Breast epithelium (tissue), 4 donors: Measurements from ENCODE around the gene GLI2. TPM values are rescaled to one million over a fixed set of nuclear protein-coding genes. Genes with fewer than 3 reads are reported as not detected.

Experiments used
- DNase-seq, 2 donors: peaks; one replicate each; pipeline ENCODE4 v3.0.0-alpha.2; 2019; ENCODE audit warnings: low spot score in 2 of 2
- H3K27ac ChIP-seq, 2 donors: fragments of 200-600 bp; sonication (generic) in 1 of 2; one replicate each; pipeline ENCODE4 v1.5.1; 2016 to 2019; ENCODE audit warnings: mild to moderate bottlenecking in 1 of 2
- H3K27me3 ChIP-seq, 2 donors: fragments of 200-600 bp; sonication (generic) in 1 of 2; one replicate each; pipeline versions ENCODE4 v1.5.1 to v1.6.0; 2017 to 2019; ENCODE audit warnings: control low read depth in 1 of 2, mild to moderate bottlenecking in 1 of 2
- H3K36me3 ChIP-seq: fragments of 200-600 bp; one replicate; pipeline ENCODE4 v1.5.1; 2019
- H3K4me1 ChIP-seq, 2 donors: fragments of 200-600 bp; sonication (generic); one replicate each; pipeline ENCODE4 v1.5.1; 2016 to 2019; ENCODE audit warnings: control low read depth in 1 of 2
- H3K4me3 ChIP-seq, 3 donors: fragments of 200-600 bp; sonication (generic); 1 replicate in 2 of 3; 2 replicates in 1 of 3; pipeline ENCODE4 v1.5.1; 2016 to 2019; ENCODE audit warnings: mild to moderate bottlenecking in 3 of 3, moderate library complexity in 2 of 3
- H3K9me3 ChIP-seq, 2 donors: fragments of 200-600 bp; sonication (generic) in 1 of 2; one replicate each; pipeline ENCODE4 v1.5.1; 2016 to 2019; ENCODE audit warnings: control low read depth in 1 of 2
- CTCF ChIP-seq, 3 donors: fragments of 450-650 bp; IDR thresholded peaks; one replicate each; pipeline ENCODE4 v1.5.1; 2016 to 2017; ENCODE audit warnings: antibody characterized with exemption in 3 of 3, mild to moderate bottlenecking in 3 of 3, moderate library complexity in 3 of 3
- POLR2A ChIP-seq: fragments of 450-650 bp; IDR thresholded peaks from one replicate; pipeline ENCODE4 v1.6.1; 2016; ENCODE audit warnings: antibody characterized with exemption, mild to moderate bottlenecking, moderate library complexity
- POLR2AphosphoS5 ChIP-seq, 3 donors: sonication (generic); formaldehyde crosslinking; IDR thresholded peaks; one replicate each; pipeline ENCODE4 v1.6.1; 2017; ENCODE audit warnings: antibody characterized with exemption in 3 of 3
- intact Hi-C: fragments of 100-400 bp; cut with DNase I; formaldehyde crosslinking; loops from one replicate; pipeline ENCODE4 v1.15.1; 2023; ENCODE audit warnings: low total_unique reads
- total RNA-seq, 3 donors: library from RNA; depleted of rRNA; stranded (reverse); fragments of >200 nt; gene quantifications; one replicate each; pipeline ENCODE4 v1.1.0, GENCODE V29; 2016

Gene GLI2
- total RNA-seq, 3 donors from 2014 or later, result 0.96 to 3.6 (median 1.0) TPM

- no peak for DNase-seq
- TF ChIP-seq POLR2A, result no peak
- TF ChIP-seq POLR2AphosphoS5 (IDR thresholded peaks at IDR 0.05), result no peak
- no peak for TF ChIP-seq CTCF (IDR thresholded peaks at IDR 0.05)
- H3K27ac ChIP-seq, result no peak overlapping the region
- no peaks in the 10 kb centered on the region for H3K4me1 ChIP-seq
- H3K36me3 ChIP-seq, result no peaks in the 10 kb centered on the region
- H3K27me3 ChIP-seq, result no peaks in the 10 kb centered on the region
- intact Hi-C loops, result no loop called here
- H3K9me3 ChIP-seq, result no peaks in the 10 kb centered on the region
- no peak overlapping the region for H3K4me3 ChIP-seq
Measured at GRCh38 chr2:120715941-120716340, 19.7 kb upstream of the GLI2 start.

GRCh38 chr2:120716641-120717585 lies 18.8 kb upstream of the GLI2 start:
- Histone ChIP-seq H3K4me3 (no peak overlapping the region), H3K9me3 (no peaks in the 10 kb centered on the region), H3K4me1 (no peaks in the 10 kb centered on the region), H3K27me3 (no peaks in the 10 kb centered on the region), H3K27ac (no peak overlapping the region), H3K36me3 (no peaks in the 10 kb centered on the region)
- no peak for TF ChIP-seq POLR2AphosphoS5 (IDR thresholded peaks at IDR 0.05)
- TF ChIP-seq CTCF (IDR thresholded peaks at IDR 0.05), result no peak
- no peak for TF ChIP-seq POLR2A
- DNase-seq, result no peak
- intact Hi-C loops, result no loop called here

- TF ChIP-seq POLR2A (no peak), CTCF (IDR thresholded peaks at IDR 0.05) (no peak), POLR2AphosphoS5 (IDR thresholded peaks at IDR 0.05) (no peak)
- no peaks in the 10 kb centered on the region for H3K27me3 ChIP-seq
- DNase-seq, result no peak
- no peak overlapping the region for H3K27ac ChIP-seq
- no peaks in the 10 kb centered on the region for H3K36me3 ChIP-seq
- no peaks in the 10 kb centered on the region for H3K4me1 ChIP-seq
- H3K4me3 ChIP-seq, result no peak overlapping the region
- no peaks in the 10 kb centered on the region for H3K9me3 ChIP-seq
- intact Hi-C loops, result no loop called here
Measured at GRCh38 chr2:120719491-120719890, 16.2 kb upstream of the GLI2 start.

GRCh38 chr2:120720231-120720630 lies 15.4 kb upstream of the GLI2 start:
- no peaks in the 10 kb centered on the region for H3K9me3 ChIP-seq
- intact Hi-C loops, result no loop called here
- no peak for DNase-seq
- TF ChIP-seq POLR2A (no peak), CTCF (IDR thresholded peaks at IDR 0.05) (no peak), POLR2AphosphoS5 (IDR thresholded peaks at IDR 0.05) (no peak)
- H3K27ac ChIP-seq, result no peak overlapping the region
- H3K36me3 ChIP-seq, result no peaks in the 10 kb centered on the region
- H3K4me1 ChIP-seq, result no peaks in the 10 kb centered on the region
- H3K27me3 ChIP-seq, result no peaks in the 10 kb centered on the region
- no peak overlapping the region for H3K4me3 ChIP-seq

- Histone ChIP-seq H3K4me3 (no peak overlapping the region), H3K36me3 (no peaks in the 10 kb centered on the region), H3K27ac (no peak overlapping the region), H3K4me1 (no peaks in the 10 kb centered on the region), H3K9me3 (peaks cover 0 to 2% of the 10 kb centered on the region in 2 donors), H3K27me3 (no peaks in the 10 kb centered on the region)
- TF ChIP-seq POLR2A, result no peak
- TF ChIP-seq CTCF (IDR thresholded peaks at IDR 0.05), result no peak
- TF ChIP-seq POLR2AphosphoS5 (IDR thresholded peaks at IDR 0.05), result no peak
- intact Hi-C loops, result no loop called here
- DNase-seq, result no peak
Measured at GRCh38 chr2:120720746-120721375, 14.8 kb upstream of the GLI2 start.
